HepG2 (cell line): ENCODE results near the gene MEX3B. TPM values are rescaled to one million over a fixed set of nuclear protein-coding genes. Genes with fewer than 3 reads are reported as not detected.

Experiments
- ATF7-NPFF ChIP-seq: sonication (generic); formaldehyde crosslinking; IDR thresholded peaks from 2 replicates; pipeline ENCODE4 v1.8.1; 2023; ENCODE audit warnings: mild to moderate bottlenecking, low read depth, missing genetic modification reagents, moderate library complexity
- CBX5 ChIP-seq: sonication (generic); formaldehyde crosslinking; IDR thresholded peaks from 2 replicates; pipeline ENCODE4 v1.4.0; 2020; ENCODE audit warnings: missing genetic modification reagents, borderline replicate concordance
- HNRNPK ChIP-seq: fragments of 200-400 bp; formaldehyde crosslinking; IDR thresholded peaks from 2 replicates; pipeline ENCODE4 v1.6.1; 2018; ENCODE audit warnings: low read length, low read depth, moderate library complexity, mild to moderate bottlenecking; ENCODE audit not compliant: poor library complexity, severe bottlenecking
- HNRNPLL ChIP-seq: fragments of 200-400 bp; formaldehyde crosslinking; IDR thresholded peaks from 2 replicates; pipeline ENCODE4 v1.6.1; 2017; ENCODE audit warnings: mild to moderate bottlenecking, low read depth, low read length; ENCODE audit not compliant: poor library complexity, severe bottlenecking
- PAX8 ChIP-seq: sonication (generic); formaldehyde crosslinking; IDR thresholded peaks from 2 replicates; pipeline ENCODE4 v1.8.0; 2022; ENCODE audit warnings: mild to moderate bottlenecking, missing genetic modification reagents, borderline replicate concordance
- PCBP1 ChIP-seq: fragments of 200-400 bp; formaldehyde crosslinking; IDR thresholded peaks from 2 replicates; pipeline ENCODE4 v1.6.1; 2017; ENCODE audit warnings: mild to moderate bottlenecking, low read depth, low read length, borderline replicate concordance
- TCF7 ChIP-seq: sonication (generic); IDR thresholded peaks from 2 replicates; pipeline ENCODE4 v1.6.1; 2016; ENCODE audit warnings: antibody characterized with exemption, low read depth
- ZBTB1 ChIP-seq: sonication (generic); formaldehyde crosslinking; IDR thresholded peaks from 2 replicates; pipeline ENCODE4 v1.4.0; 2020; ENCODE audit warnings: missing genetic modification reagents, borderline replicate concordance
- ZIK1 ChIP-seq: sonication (generic); formaldehyde crosslinking; IDR thresholded peaks from 2 replicates; pipeline ENCODE4 v1.5.0; 2020; ENCODE audit warnings: mild to moderate bottlenecking, low read depth, missing genetic modification reagents, borderline replicate concordance
- ZNF274 ChIP-seq: sonication (generic); formaldehyde crosslinking; IDR thresholded peaks from 2 replicates; pipeline ENCODE4 v1.5.1; 2020; ENCODE audit warnings: mild to moderate bottlenecking, missing genetic modification reagents
- ZSCAN21 ChIP-seq: sonication (generic); formaldehyde crosslinking; IDR thresholded peaks from 2 replicates; pipeline ENCODE4 v1.8.0; 2022; ENCODE audit warnings: mild to moderate bottlenecking, missing genetic modification reagents, moderate library complexity, borderline replicate concordance
- polyA plus RNA-seq, 8 experiments: library from polyadenylated mRNA; depleted of rRNA in 3 of 8; stranded (reverse) in 7 of 8; unstranded in 1 of 8; fragments of >200 nt; fragmentation: Illumina TruSeq in 4 of 8; extraction: Trizol in 4 of 8; gene quantifications; 2 replicates each; pipeline versions ENCODE4 v1.2.1 to v1.2.3, GENCODE V29; 2011 to 2016; ENCODE audit warnings: low read depth in 4 of 8, missing spikeins in 1 of 8, mixed read lengths in 1 of 8; ENCODE audit not compliant: insufficient read depth in 1 of 8
- total RNA-seq, 5 experiments: library from RNA; depleted of rRNA; stranded (reverse); fragments of >200 nt; fragmentation: Illumina TruSeq; extraction: Trizol; gene quantifications; 2 replicates each; pipeline ENCODE4 v1.2.3, GENCODE V29; 2016; ENCODE audit warnings: low read depth in 1 of 5
- TF ChIP-seq, protein P1 (sequence below): sonication (generic); formaldehyde crosslinking; IDR thresholded peaks from 2 replicates; pipeline ENCODE4 v1.8.0; 2022; ENCODE audit warnings: missing genetic modification reagents, mild to moderate bottlenecking, borderline replicate concordance
- TF ChIP-seq, protein P2 (sequence below): sonication (generic); formaldehyde crosslinking; IDR thresholded peaks from 2 replicates; pipeline ENCODE4 v1.8.1; 2023; ENCODE audit warnings: mild to moderate bottlenecking, inconsistent platforms, moderate library complexity, missing genetic modification reagents, borderline replicate concordance
- TF ChIP-seq, protein P3 (sequence below): sonication (generic); formaldehyde crosslinking; conservative IDR thresholded peaks from 2 replicates; pipeline ENCODE4 v1.4.0; 2020; ENCODE audit warnings: mild to moderate bottlenecking, missing genetic modification reagents, moderate library complexity
- TF ChIP-seq, protein P4 (sequence below): sonication (generic); formaldehyde crosslinking; IDR thresholded peaks from 2 replicates; pipeline ENCODE4 v1.8.1; 2023; ENCODE audit warnings: mild to moderate bottlenecking, moderate library complexity, missing genetic modification reagents
- TF ChIP-seq, protein P5 (sequence below): sonication (generic); formaldehyde crosslinking; IDR thresholded peaks from 2 replicates; pipeline ENCODE4 v1.4.0; 2020; ENCODE audit warnings: missing genetic modification reagents
- TF ChIP-seq, protein P6 (sequence below): IDR thresholded peaks from 2 replicates; pipeline ENCODE4 v1.6.1; 2012; ENCODE audit warnings: inconsistent platforms

Gene MEX3B
- total and polyA plus RNA-seq, 2 of the 13 experiments (the other 11 are each of a cell fraction or from before 2014, with no cell fraction given): 0.48 to 0.62 TPM

DNA sequence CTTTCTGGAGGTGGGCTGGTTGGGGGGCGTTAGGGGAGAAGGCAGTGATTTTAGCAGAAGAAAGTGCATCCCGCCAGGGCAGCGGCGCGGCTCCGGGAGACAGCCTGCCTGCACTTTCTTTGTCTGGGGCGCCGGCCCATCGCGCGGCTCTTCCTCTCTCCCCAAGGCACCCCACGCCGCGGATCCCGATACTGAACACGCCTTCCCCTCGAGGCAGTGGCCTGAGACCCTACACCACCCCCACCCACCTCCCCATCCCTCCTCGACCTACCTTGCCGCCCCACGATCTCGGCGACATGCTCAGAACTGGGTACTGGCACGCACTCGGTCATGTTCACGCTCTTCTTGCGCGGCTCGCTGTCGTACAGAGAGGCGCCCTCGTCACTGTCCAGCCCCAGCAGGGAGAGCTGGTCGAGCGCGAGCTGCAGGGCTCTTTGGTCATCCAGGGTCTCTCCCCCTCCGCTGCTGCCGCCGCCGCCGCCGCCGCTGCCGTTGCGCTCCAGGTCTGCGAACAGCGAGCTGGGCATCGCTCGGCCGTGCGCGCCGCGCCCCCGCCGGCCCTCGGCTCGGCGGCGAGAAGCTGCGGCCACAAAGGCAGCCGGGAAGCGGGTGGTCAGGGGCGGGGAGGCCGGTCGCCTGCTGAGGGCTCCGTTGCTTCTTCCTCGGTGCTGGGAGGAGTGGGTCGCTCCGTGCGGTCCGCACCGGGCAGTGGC lies 483 bp downstream of the MEX3B start (continued):
- TF ChIP-seq PCBP1 (0 out of 2 replicates have a peak, but pooled peaks have one; percentile 10), ZBTB1 (no peak), TCF7 (no peak), ZIK1 (CRISPR knock-in tag) (0 out of 2 replicates have a peak, but pooled peaks have one; percentile 32), HNRNPK (peak; percentile 2), ZSCAN21 (CRISPR knock-in tag) (no peak), CBX5 (CRISPR knock-in tag) (no peak), PAX8 (no peak), HNRNPLL (peak; percentile 64), ATF7-NPFF (peak; percentile 8; the same call in 1 of the 2 replicates), ZNF274 (0 out of 2 replicates have a peak, but pooled peaks have one; percentile 14)
- TF ChIP-seq, protein P1, sequence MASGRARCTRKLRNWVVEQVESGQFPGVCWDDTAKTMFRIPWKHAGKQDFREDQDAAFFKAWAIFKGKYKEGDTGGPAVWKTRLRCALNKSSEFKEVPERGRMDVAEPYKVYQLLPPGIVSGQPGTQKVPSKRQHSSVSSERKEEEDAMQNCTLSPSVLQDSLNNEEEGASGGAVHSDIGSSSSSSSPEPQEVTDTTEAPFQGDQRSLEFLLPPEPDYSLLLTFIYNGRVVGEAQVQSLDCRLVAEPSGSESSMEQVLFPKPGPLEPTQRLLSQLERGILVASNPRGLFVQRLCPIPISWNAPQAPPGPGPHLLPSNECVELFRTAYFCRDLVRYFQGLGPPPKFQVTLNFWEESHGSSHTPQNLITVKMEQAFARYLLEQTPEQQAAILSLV: no peak
- TF ChIP-seq, protein P2, sequence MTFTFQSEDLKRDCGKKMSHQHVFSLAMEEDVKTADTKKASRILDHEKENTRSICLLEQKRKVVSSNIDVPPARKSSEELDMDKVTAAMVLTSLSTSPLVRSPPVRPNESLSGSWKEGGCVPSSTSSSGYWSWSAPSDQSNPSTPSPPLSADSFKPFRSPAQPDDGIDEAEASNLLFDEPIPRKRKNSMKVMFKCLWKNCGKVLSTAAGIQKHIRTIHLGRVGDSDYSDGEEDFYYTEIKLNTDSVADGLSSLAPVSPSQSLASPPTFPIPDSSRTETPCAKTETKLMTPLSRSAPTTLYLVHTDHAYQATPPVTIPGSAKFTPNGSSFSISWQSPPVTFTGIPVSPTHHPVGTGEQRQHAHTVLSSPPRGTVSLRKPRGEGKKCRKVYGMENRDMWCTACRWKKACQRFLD (CRISPR knock-in tag): no peak
- TF ChIP-seq, protein P3, sequence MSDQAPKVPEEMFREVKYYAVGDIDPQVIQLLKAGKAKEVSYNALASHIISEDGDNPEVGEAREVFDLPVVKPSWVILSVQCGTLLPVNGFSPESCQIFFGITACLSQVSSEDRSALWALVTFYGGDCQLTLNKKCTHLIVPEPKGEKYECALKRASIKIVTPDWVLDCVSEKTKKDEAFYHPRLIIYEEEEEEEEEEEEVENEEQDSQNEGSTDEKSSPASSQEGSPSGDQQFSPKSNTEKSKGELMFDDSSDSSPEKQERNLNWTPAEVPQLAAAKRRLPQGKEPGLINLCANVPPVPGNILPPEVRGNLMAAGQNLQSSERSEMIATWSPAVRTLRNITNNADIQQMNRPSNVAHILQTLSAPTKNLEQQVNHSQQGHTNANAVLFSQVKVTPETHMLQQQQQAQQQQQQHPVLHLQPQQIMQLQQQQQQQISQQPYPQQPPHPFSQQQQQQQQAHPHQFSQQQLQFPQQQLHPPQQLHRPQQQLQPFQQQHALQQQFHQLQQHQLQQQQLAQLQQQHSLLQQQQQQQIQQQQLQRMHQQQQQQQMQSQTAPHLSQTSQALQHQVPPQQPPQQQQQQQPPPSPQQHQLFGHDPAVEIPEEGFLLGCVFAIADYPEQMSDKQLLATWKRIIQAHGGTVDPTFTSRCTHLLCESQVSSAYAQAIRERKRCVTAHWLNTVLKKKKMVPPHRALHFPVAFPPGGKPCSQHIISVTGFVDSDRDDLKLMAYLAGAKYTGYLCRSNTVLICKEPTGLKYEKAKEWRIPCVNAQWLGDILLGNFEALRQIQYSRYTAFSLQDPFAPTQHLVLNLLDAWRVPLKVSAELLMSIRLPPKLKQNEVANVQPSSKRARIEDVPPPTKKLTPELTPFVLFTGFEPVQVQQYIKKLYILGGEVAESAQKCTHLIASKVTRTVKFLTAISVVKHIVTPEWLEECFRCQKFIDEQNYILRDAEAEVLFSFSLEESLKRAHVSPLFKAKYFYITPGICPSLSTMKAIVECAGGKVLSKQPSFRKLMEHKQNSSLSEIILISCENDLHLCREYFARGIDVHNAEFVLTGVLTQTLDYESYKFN (CRISPR knock-in tag): no peak
- TF ChIP-seq, protein P4, sequence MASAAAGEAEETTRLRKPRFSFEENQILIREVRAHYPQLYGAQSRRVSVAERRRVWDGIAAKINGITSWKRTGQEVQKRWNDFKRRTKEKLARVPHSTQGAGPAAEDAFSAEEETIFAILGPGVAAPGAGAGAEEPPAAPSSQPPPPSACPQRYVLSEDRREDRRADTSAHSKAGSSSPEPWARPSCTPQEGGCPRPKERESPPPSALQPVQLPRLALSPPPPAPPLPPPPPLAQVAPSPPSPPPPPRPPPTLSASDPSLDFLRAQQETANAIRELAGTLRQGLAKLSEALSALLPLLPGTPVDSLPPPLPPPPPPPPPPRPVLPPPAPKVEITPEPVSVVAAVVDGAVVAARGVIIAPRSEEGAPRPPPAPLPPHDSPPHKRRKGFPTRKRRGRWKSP (CRISPR knock-in tag): peak; percentile 19; the same call in 1 of the 2 replicates
- TF ChIP-seq, protein P5, sequence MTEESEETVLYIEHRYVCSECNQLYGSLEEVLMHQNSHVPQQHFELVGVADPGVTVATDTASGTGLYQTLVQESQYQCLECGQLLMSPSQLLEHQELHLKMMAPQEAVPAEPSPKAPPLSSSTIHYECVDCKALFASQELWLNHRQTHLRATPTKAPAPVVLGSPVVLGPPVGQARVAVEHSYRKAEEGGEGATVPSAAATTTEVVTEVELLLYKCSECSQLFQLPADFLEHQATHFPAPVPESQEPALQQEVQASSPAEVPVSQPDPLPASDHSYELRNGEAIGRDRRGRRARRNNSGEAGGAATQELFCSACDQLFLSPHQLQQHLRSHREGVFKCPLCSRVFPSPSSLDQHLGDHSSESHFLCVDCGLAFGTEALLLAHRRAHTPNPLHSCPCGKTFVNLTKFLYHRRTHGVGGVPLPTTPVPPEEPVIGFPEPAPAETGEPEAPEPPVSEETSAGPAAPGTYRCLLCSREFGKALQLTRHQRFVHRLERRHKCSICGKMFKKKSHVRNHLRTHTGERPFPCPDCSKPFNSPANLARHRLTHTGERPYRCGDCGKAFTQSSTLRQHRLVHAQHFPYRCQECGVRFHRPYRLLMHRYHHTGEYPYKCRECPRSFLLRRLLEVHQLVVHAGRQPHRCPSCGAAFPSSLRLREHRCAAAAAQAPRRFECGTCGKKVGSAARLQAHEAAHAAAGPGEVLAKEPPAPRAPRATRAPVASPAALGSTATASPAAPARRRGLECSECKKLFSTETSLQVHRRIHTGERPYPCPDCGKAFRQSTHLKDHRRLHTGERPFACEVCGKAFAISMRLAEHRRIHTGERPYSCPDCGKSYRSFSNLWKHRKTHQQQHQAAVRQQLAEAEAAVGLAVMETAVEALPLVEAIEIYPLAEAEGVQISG (CRISPR knock-in tag): 0 out of 2 replicates have a peak, but pooled peaks have one; percentile 11
- TF ChIP-seq, protein P6, sequence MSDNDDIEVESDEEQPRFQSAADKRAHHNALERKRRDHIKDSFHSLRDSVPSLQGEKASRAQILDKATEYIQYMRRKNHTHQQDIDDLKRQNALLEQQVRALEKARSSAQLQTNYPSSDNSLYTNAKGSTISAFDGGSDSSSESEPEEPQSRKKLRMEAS: peak; percentile 30; the same call in 1 of the 2 replicates
